ENCODE measurements around the gene OCA2. TPM values are rescaled to one million over a fixed set of nuclear protein-coding genes. Genes with fewer than 3 reads are reported as not detected.

The OCA2 gene
- total and polyA plus RNA-seq, 2 experiments from 2014 or later, result 0.49 to 0.63 TPM

DNA sequence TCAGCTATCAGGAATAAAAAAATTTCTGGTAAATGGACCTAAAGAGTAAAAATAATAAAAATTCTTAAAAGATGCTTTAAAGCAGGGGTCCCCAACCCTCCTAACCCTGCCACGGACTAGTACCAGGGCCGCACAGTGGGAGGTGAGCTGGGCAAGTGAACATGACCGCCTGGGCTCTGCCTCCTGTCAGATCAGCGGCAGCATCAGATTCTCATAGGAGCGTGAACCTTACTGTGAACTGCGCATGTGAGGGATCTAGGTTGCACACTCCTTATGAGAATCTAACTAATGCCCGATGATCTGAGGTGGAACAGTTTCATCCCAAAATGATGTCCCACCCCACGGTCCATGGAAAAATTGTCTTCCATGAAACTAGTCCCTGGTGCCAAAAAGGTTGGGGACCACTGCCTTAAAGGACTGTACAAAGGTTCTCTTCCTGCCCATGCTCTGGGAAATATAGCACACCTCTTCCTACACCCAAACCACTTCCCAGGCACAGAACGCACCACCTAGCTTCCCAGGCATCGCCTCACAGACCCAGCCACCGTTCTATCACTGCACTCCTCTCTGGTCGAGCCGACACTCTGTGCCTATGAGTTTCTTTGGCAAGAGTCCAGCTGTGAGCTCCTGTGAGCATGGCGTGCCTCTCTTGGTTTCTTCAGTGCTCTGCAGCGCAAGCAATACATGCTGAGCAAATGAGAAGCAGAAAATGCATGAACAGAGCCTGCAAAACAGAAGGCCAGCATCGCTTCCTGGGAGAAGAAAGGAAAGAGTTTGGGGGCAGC lies 104.9 kb downstream of the OCA2 start:
- Histone ChIP-seq H3K27ac (no peak overlapping the region), H3K36me3 (no peaks in the 10 kb centered on the region), H3K4me1 (ENCODE audit: low read depth) (no peaks in the 10 kb centered on the region), H3K9me3 (ENCODE audit: low read depth) (no peaks in the 10 kb centered on the region), H3K4me3 (no peak overlapping the region), H3K27me3 (no peaks in the 10 kb centered on the region)
- TF ChIP-seq, protein P1, sequence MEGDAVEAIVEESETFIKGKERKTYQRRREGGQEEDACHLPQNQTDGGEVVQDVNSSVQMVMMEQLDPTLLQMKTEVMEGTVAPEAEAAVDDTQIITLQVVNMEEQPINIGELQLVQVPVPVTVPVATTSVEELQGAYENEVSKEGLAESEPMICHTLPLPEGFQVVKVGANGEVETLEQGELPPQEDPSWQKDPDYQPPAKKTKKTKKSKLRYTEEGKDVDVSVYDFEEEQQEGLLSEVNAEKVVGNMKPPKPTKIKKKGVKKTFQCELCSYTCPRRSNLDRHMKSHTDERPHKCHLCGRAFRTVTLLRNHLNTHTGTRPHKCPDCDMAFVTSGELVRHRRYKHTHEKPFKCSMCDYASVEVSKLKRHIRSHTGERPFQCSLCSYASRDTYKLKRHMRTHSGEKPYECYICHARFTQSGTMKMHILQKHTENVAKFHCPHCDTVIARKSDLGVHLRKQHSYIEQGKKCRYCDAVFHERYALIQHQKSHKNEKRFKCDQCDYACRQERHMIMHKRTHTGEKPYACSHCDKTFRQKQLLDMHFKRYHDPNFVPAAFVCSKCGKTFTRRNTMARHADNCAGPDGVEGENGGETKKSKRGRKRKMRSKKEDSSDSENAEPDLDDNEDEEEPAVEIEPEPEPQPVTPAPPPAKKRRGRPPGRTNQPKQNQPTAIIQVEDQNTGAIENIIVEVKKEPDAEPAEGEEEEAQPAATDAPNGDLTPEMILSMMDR (IDR thresholded peaks at IDR 0.05; ENCODE audit: low read depth, low read length), result no peak
- no peak for DNase-seq (ENCODE audit: low read depth in 1 of 2, low spot score in 1 of 2)

DNA sequence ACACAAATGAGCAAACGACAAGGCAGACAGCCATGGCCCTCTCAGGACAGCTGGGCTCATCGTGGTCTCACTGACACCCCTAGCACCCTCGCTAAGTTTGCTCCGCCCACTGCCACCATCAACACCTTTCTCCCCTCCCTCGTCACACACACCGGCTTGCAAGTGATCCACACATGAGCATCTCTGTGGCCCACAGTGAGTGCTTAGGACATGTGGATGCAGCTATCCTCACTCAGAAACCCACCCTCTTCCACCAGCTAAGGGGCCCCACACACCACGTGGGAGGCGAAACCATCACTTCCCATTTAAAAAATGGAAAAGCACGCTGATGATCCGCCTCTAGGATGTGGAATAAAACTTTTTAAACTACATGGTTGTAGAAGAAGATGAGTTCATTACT lies 105.6 kb downstream of the OCA2 start:
- Histone ChIP-seq H3K9me3 (ENCODE audit: low read depth) (no peaks in the 10 kb centered on the region), H3K4me3 (no peak overlapping the region), H3K27me3 (no peaks in the 10 kb centered on the region), H3K4me1 (ENCODE audit: low read depth) (no peaks in the 10 kb centered on the region), H3K36me3 (no peaks in the 10 kb centered on the region), H3K27ac (no peak overlapping the region)
- no peak for DNase-seq (ENCODE audit: low read depth in 1 of 2, low spot score in 1 of 2)
- TF ChIP-seq, protein P1 (IDR thresholded peaks at IDR 0.05; ENCODE audit: low read depth, low read length), result no peak

DNA sequence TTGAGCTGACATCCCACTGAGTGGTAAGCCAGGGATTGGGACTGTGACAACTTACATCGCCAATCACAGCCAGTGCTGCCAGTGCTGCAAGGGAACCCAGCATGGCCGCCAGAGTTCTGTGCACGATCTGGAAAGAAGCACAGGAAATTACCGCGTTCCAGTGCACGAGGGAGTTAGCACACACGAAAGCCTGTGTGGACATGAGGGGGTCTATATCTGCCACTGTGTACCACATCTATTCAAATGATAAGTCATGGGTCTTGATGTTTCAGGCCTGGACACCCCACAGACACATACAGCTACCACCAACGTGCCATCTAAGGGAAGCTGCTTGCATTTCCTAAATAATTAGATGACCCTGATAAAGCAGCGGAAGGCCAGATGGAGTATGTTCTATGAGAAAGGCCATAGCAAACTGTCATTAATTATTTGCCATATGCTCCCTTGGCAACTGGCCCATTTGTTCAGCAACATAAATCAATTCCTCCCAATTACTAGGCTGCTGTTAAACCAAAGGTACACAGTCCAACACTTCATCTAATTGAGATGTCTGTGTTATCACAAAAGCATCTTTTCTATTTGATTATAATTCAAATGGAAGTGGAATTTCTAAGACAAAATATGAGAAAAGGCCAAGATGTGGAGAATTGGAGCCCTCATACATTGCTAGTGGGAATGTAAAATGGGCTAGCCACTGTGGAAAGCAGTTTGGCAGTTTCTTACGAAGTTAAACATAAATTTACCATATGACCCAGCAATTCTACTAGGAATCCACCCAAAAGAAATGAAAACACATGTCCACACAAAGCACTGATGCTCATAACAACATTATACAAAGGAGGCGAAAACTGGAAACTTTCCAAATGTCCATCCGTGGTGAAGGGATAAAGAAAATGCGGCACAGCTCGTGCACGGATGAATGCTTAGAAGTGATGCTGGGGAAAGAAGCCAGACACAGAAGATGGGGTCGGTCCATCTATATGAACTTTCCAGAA lies 108.3 kb downstream of the OCA2 start:
- TF ChIP-seq, protein P1 (IDR thresholded peaks at IDR 0.05; ENCODE audit: low read depth, low read length), result no peak
- Histone ChIP-seq H3K9me3 (ENCODE audit: low read depth) (no peaks in the 10 kb centered on the region), H3K27ac (no peak overlapping the region), H3K4me1 (ENCODE audit: low read depth) (no peaks in the 10 kb centered on the region), H3K36me3 (no peaks in the 10 kb centered on the region), H3K4me3 (no peak overlapping the region), H3K27me3 (no peaks in the 10 kb centered on the region)
- no peak for DNase-seq (ENCODE audit: low read depth in 1 of 2, low spot score in 1 of 2)

DNA sequence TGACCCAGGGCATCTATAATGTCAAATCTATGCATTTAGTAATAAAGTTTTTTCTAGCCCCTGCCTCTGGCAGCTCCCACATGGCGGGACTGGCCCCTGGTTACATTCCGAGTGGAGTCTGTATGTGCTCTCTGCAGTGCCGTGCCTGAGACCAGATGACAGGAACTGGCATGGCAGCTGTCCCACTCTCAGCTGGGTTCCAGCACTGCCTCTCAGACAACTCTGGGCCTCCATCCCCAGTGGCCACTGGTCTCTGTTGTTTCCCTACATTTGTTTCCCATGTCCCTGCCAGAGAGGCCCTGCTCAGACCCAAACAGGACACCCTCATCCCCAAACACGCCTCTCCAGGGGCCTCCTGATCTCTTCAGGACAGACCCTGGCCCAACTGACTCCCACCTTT lies 109.3 kb downstream of the OCA2 start:
- H3K9me3 ChIP-seq (ENCODE audit: low read depth), result no peaks in the 10 kb centered on the region
- no peaks in the 10 kb centered on the region for H3K4me1 ChIP-seq (ENCODE audit: low read depth)
- DNase-seq (ENCODE audit: low read depth in 1 of 2, low spot score in 1 of 2), result no peak
- TF ChIP-seq, protein P1 (IDR thresholded peaks at IDR 0.05; ENCODE audit: low read depth, low read length), result no peak
- H3K27me3 ChIP-seq, result no peaks in the 10 kb centered on the region
- no peaks in the 10 kb centered on the region for H3K36me3 ChIP-seq
- no peak overlapping the region for H3K4me3 ChIP-seq
- H3K27ac ChIP-seq, result no peak overlapping the region

DNA sequence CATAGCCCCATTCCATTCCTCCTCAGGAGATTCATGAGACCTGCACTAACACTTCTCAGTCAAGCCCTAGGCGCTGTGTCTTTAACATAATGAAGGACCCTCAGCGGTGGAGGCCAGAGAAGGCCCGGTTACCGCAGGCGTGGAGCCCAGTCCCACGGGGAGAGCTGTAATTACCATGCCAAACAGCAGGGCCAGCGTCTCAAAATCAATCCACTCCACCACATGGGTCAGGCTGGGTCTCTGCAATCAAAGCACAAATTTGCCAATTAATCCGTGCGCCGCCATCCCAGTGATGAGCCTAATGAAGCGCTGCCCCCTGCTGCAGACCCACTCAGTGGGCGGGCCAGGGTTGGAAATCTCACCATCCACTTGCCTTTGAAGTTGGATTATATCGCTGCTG lies 109.7 kb downstream of the OCA2 start:
- no peak overlapping the region for H3K4me3 ChIP-seq
- no peak overlapping the region for H3K27ac ChIP-seq
- DNase-seq (ENCODE audit: low read depth in 1 of 2, low spot score in 1 of 2), result no peak
- no peaks in the 10 kb centered on the region for H3K27me3 ChIP-seq
- H3K9me3 ChIP-seq (ENCODE audit: low read depth), result no peaks in the 10 kb centered on the region
- TF ChIP-seq, protein P1 (IDR thresholded peaks at IDR 0.05; ENCODE audit: low read depth, low read length), result no peak
- H3K4me1 ChIP-seq (ENCODE audit: low read depth), result no peaks in the 10 kb centered on the region
- H3K36me3 ChIP-seq, result no peaks in the 10 kb centered on the region

All from cardiac muscle cell (in vitro differentiated cells and primary cell).